HepG2 (cell line): Measurements from ENCODE around the gene ERBB3. TPM values are rescaled to one million over a fixed set of nuclear protein-coding genes. Genes with fewer than 3 reads are reported as not detected.

Experiments used
- BCL6 ChIP-seq: IDR thresholded peaks from 2 replicates; pipeline ENCODE4 v1.6.1; 2016; ENCODE audit warnings: missing genetic modification reagents, missing compliant biosample characterization
- FIP1L1 ChIP-seq: fragments of 200-400 bp; formaldehyde crosslinking; IDR thresholded peaks from 2 replicates; pipeline ENCODE4 v1.6.1; 2018; ENCODE audit warnings: low read depth, mild to moderate bottlenecking, low read length, moderate library complexity, borderline replicate concordance; ENCODE audit not compliant: insufficient read depth
- HIVEP1 ChIP-seq: sonication (generic); formaldehyde crosslinking; IDR thresholded peaks from 2 replicates; pipeline ENCODE4 v1.4.0; 2020; ENCODE audit warnings: mild to moderate bottlenecking, missing genetic modification reagents
- HNF1B ChIP-seq: sonication (generic); formaldehyde crosslinking; IDR thresholded peaks from 2 replicates; pipeline ENCODE4 v1.5.1; 2020; ENCODE audit warnings: mild to moderate bottlenecking, moderate library complexity, missing genetic modification reagents
- JARID2 ChIP-seq: sonication (generic); formaldehyde crosslinking; IDR thresholded peaks from 2 replicates; pipeline ENCODE4 v1.8.1; 2023; ENCODE audit warnings: missing genetic modification reagents, inconsistent platforms; ENCODE audit not compliant: insufficient replicate concordance
- MATR3 ChIP-seq: sonication (generic); formaldehyde crosslinking; IDR thresholded peaks from 2 replicates; pipeline ENCODE4 v1.4.0; 2020; ENCODE audit warnings: missing genetic modification reagents
- NCOA1 ChIP-seq: sonication (generic); formaldehyde crosslinking; IDR thresholded peaks from 2 replicates; pipeline ENCODE4 v1.9.0; 2021; ENCODE audit warnings: missing genetic modification reagents
- NR3C1 ChIP-seq: sonication (generic); formaldehyde crosslinking; IDR thresholded peaks from 2 replicates; pipeline ENCODE4 v1.4.0; 2020; ENCODE audit warnings: missing genetic modification reagents
- POLR2AphosphoS5 ChIP-seq: IDR thresholded peaks from 2 replicates; pipeline ENCODE4 v1.6.1; 2012; ENCODE audit warnings: low read depth, low read length
- PRPF4 ChIP-seq: fragments of 200-400 bp; formaldehyde crosslinking; IDR thresholded peaks from 2 replicates; pipeline ENCODE4 v1.6.1; 2016; ENCODE audit warnings: low read length, low read depth; ENCODE audit not compliant: poor library complexity, severe bottlenecking
- TOPORS ChIP-seq: sonication (generic); formaldehyde crosslinking; IDR thresholded peaks from 2 replicates; pipeline ENCODE4 v1.8.0; 2023; ENCODE audit warnings: mild to moderate bottlenecking, missing genetic modification reagents
- ZFP1 ChIP-seq: IDR thresholded peaks from 2 replicates; pipeline ENCODE4 v1.6.1; 2016
- ZHX2 ChIP-seq, 2 experiments: sonication (generic) in 1 of 2; formaldehyde crosslinking in 1 of 2; IDR thresholded peaks; 2 replicates each; pipeline versions ENCODE4 v1.6.1 to v1.9.0; 2014 to 2022; ENCODE audit warnings: antibody characterized with exemption in 1 of 2, borderline replicate concordance in 1 of 2, inconsistent platforms in 1 of 2, low read depth in 1 of 2, missing genetic modification reagents in 1 of 2
- ZNF263 ChIP-seq: sonication (generic); formaldehyde crosslinking; IDR thresholded peaks from 2 replicates; pipeline ENCODE4 v1.4.0; 2020; ENCODE audit warnings: missing genetic modification reagents
- ZNF749 ChIP-seq: sonication (generic); formaldehyde crosslinking; IDR thresholded peaks from 2 replicates; pipeline ENCODE4 v1.8.0; 2022; ENCODE audit warnings: mild to moderate bottlenecking, missing genetic modification reagents, moderate library complexity, borderline replicate concordance
- polyA plus RNA-seq, 8 experiments: library from polyadenylated mRNA; depleted of rRNA in 3 of 8; stranded (reverse) in 7 of 8; unstranded in 1 of 8; fragments of >200 nt; fragmentation: Illumina TruSeq in 4 of 8; extraction: Trizol in 4 of 8; gene quantifications; 2 replicates each; pipeline versions ENCODE4 v1.2.1 to v1.2.3, GENCODE V29; 2011 to 2016; ENCODE audit warnings: low read depth in 4 of 8, missing spikeins in 1 of 8, mixed read lengths in 1 of 8; ENCODE audit not compliant: insufficient read depth in 1 of 8
- total RNA-seq, 5 experiments: library from RNA; depleted of rRNA; stranded (reverse); fragments of >200 nt; fragmentation: Illumina TruSeq; extraction: Trizol; gene quantifications; 2 replicates each; pipeline ENCODE4 v1.2.3, GENCODE V29; 2016; ENCODE audit warnings: low read depth in 1 of 5
- TF ChIP-seq, protein P1 (sequence below): IDR thresholded peaks from 2 replicates; pipeline ENCODE4 v1.6.1; 2016; ENCODE audit warnings: missing compliant biosample characterization, missing genetic modification reagents, borderline replicate concordance
- TF ChIP-seq, protein P2 (sequence below): sonication (generic); formaldehyde crosslinking; IDR thresholded peaks from 2 replicates; pipeline ENCODE4 v1.4.0; 2020; ENCODE audit warnings: missing genetic modification reagents

Gene ERBB3
- total and polyA plus RNA-seq, 2 of the 13 experiments (the other 11 are each of a cell fraction or from before 2014, with no cell fraction given) = 93.6 to 358 TPM

GRCh38 chr12:56117778-56118687 is 38.1 kb downstream of the ERBB3 start, which contains the start of gene ZC3H10 (continued):
- TF ChIP-seq PRPF4 (no peak), POLR2AphosphoS5 (peak; percentile 95), TOPORS (CRISPR knock-in tag) (peak; percentile 78; the same call in 1 of the 2 replicates), BCL6 (CRISPR knock-in tag) (no peak), ZNF263 (CRISPR knock-in tag) (peak; percentile 80; the same call in 1 of the 2 replicates), HNF1B (CRISPR knock-in tag) (peak; percentile 92; the same call in 1 of the 2 replicates), FIP1L1 (peak; percentile 81; the same call in 1 of the 2 replicates), ZNF749 (no peak; the same call in 1 of the 2 replicates), MATR3 (CRISPR knock-in tag) (no peak), NR3C1 (no peak), NCOA1 (no peak), JARID2 (CRISPR knock-in tag) (no peak), ZFP1 (CRISPR knock-in tag) (peak; percentile 77), ZHX2 (IDR thresholded peaks at IDR 0.05; ENCODE audit: low read depth) (peak; percentile 92), ZHX2 (CRISPR knock-in tag; IDR thresholded peaks at IDR 0.05; ENCODE audit: borderline replicate concordance) (no peak), HIVEP1 (CRISPR knock-in tag) (peak; percentile 83)
- TF ChIP-seq, protein P1, sequence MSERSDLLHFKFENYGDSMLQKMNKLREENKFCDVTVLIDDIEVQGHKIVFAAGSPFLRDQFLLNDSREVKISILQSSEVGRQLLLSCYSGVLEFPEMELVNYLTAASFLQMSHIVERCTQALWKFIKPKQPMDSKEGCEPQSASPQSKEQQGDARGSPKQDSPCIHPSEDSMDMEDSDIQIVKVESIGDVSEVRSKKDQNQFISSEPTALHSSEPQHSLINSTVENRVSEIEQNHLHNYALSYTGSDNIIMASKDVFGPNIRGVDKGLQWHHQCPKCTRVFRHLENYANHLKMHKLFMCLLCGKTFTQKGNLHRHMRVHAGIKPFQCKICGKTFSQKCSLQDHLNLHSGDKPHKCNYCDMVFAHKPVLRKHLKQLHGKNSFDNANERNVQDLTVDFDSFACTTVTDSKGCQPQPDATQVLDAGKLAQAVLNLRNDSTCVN = 0 out of 2 replicates have a peak, but pooled peaks have one; percentile 67
- TF ChIP-seq, protein P2, sequence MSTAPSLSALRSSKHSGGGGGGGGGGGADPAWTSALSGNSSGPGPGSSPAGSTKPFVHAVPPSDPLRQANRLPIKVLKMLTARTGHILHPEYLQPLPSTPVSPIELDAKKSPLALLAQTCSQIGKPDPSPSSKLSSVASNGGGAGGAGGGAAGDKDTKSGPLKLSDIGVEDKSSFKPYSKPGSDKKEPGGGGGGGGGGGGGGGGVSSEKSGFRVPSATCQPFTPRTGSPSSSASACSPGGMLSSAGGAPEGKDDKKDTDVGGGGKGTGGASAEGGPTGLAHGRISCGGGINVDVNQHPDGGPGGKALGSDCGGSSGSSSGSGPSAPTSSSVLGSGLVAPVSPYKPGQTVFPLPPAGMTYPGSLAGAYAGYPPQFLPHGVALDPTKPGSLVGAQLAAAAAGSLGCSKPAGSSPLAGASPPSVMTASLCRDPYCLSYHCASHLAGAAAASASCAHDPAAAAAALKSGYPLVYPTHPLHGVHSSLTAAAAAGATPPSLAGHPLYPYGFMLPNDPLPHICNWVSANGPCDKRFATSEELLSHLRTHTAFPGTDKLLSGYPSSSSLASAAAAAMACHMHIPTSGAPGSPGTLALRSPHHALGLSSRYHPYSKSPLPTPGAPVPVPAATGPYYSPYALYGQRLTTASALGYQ (CRISPR knock-in tag) = peak; percentile 77
